Measurements from ENCODE around the gene PAXIP1.
A peak's percentile ranks its signal among the peaks of the same experiment; 100 is the strongest.
"Not testable (repeated sequence)": the region's sequence is repeated elsewhere in the genome, so short reads cannot be mapped to it uniquely, and the experiment has no call there.

The PAXIP1 gene

GRCh38 chr7:154937837-154938236 is 65.1 kb downstream of the PAXIP1 start:
- DNase-seq = no peak

DNA sequence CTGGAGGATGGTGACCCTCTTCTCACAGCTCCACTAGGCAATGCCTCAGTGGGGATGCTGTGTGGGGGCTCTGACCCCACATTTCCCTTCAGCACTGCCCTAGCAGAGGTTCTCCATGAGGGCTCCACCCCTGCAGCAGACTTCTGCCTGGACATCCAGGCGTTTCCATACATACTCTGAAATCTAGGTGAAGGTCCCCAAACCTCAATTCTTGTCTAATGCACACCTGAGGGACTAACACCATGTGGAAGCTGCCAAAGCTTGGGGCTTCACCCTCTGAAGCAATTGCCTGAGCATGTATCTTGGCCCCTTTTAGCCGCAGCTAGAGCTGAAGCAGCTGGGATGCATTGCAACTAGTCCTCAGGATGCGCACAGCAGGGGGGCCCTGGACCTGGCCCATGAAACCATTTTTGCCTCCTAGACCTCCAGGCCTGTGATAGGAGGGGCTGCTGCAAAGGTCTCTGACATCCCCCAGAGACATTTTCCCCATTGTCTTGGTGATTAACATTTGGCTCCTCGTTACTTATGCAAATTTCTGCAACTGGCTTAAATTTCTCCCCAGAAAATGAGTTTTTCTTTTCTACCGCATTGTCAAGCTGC is 68.5 kb downstream of the PAXIP1 start:
- not testable (repeated sequence) for DNase-seq

DNA sequence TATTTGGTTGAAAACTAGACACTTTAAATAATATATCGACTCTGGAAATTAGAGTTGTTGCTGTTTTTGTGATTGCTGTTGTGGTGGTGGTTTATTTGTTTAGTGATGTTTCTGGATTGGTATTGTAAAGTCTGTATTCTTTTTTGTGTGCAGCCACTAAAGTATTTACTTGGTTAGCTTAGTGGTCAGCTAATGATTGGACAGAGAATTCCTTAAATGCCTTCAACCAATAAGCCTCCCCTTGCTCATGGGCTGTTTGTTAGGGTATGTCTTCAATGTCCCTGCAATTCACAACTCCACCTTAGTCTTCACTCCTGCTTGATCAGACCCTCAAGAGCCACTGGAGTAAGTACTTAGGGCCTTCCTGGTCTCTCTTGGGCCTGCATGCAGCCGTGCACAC is 71.0 kb downstream of the PAXIP1 start:
- no peak for DNase-seq

DNA sequence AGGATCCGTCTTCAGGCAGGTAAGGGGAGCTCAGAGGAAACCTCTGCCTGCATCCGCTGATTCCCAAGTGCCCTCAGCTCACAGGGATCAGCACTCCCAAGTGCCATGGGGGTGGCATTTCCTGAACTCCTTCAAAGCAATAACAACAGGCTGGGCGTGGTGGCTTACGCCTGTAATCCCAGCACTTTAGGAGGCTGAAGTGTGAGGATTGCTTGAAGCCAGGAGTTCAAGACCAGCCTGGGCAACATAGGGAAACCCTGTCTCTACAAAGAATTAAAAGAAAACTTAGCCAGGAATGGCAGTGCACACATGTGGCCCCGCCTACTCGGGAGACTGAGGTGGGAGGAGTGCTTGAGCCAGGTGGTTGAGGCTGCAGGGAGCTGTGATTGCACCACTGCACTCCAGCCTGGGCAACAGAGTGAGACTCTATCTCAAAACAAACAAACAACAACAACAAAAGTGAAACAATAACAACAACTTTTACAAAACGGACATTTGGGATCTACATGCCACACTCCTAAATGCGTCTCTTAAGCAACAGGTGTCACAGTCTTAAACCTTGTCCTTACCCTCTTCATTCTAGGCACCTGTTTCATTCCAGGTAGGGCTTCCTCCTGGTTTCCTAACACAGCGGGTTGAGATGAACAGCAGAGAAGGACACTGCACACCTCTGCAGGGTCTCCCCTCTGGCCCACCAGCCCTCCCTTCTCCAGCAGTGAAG is 73.8 kb downstream of the PAXIP1 start:
- no peak for DNase-seq

DNA sequence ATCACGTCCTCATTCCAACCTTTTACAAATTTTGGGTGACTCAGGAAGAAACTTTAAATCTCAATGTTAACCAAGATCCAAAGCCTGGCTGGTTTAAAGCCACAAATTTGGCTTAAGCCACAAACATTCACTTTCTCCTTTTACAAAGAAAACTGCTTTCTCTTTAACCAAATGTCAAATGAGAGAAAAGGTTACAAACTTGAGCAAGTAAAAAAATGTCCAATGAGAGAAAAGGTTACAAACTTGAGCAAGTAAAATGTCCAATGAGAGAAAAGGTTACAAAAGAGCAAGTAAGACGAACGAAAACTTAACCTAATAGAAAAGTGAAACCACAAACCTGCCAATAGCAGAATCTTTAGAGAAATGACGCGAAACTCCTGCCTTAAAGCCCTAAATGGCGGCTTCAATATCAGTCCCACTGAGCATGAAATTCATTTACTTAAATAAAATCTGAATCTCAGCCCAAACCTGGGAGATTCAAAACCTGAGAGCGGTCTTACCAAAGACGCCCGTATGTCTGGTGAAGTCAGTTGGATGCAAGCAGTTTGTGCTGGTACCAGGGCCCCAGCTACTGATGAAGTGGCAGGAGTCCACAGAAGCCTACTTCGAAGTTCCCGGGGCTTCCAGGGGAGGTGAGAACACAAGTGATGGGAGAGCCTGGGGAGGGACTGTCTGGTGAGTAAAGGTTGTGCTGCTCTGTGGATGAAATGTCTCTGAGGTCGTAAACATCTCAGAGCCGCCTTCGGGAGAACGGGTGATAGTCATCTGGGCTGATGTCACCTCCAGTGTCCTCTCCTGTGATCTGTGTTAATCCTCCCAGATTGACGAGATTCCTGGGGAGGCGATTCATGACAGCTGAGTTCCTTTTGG is 74.6 kb downstream of the PAXIP1 start:
- peak; percentile 28 for DNase-seq

- peak; percentile 72 for DNase-seq
Measured at GRCh38 chr7:154927624-154928125, 75.2 kb downstream of the PAXIP1 start.

- not testable (repeated sequence) for DNase-seq
Measured at GRCh38 chr7:154922472-154922871, 80.5 kb downstream of the PAXIP1 start.

- DNase-seq = no peak
Measured at GRCh38 chr7:154919344-154920225, 83.3 kb downstream of the PAXIP1 start.

DNA sequence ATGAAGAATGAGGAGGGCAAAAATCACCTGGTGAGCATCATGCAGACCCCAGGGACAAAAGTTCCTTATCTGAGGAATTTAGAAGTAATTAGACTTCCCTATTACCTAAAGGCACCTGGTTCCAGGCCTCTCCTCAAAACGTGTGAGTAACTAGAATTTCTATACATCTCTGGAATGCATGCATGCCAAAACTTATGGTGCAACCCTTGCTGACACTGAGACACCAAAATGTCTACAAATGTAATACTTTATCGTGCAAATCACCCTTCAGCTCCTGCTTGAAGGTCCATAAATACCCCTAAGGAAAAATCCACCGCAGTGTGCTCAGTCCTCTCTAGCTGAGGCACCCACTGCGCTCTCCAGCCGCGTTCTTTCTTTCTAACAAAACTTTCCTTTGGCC is 84.2 kb downstream of the PAXIP1 start:
- DNase-seq = no peak

GRCh38 chr7:154918266-154918665 is 84.7 kb downstream of the PAXIP1 start:
- DNase-seq = no peak

GRCh38 chr7:154917808-154918160 is 85.1 kb downstream of the PAXIP1 start:
- DNase-seq = no peak

- no peak for DNase-seq
Measured at GRCh38 chr7:154916856-154917807, 85.8 kb downstream of the PAXIP1 start.

GRCh38 chr7:154916381-154916780 is 86.5 kb downstream of the PAXIP1 start:
- DNase-seq = no peak

- DNase-seq = no peak
Measured at GRCh38 chr7:154915600-154915999, 87.3 kb downstream of the PAXIP1 start.

GRCh38 chr7:154914996-154915380 is 87.9 kb downstream of the PAXIP1 start:
- DNase-seq = no peak

DNA sequence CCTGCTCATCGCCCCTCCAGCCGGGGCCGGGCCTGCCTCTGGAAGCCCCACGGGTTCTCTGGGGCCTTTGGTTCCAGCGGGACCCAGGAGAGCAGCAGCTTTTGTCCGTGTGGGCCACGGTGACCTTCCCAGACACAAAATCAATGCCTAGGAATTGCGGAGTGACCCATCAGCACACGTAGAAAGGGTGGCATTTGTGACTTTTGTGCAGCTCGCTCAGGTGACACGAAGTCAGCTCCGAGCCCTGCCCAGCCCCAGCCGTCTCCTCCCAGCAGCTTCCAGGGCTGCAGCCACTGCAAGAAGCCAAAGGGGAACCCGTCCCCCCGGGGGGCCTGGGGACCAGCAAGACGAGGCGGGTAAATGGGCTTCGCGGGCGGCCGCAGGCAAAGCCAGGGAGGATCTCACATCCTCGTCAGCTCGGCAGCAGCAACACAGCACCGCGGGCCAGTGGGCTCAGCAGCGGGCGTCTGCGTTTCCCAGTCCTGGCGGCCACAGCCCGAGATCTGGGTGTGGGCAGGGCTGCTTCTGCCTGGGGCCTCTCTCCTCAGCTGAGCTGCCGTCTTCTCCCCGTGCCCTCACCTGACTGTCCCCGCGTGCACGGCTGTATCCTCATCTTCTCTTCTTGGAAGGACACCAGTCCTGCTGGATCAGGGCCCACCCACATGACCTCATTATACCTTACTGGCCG is 88.5 kb downstream of the PAXIP1 start:
- no peak for DNase-seq

DNA sequence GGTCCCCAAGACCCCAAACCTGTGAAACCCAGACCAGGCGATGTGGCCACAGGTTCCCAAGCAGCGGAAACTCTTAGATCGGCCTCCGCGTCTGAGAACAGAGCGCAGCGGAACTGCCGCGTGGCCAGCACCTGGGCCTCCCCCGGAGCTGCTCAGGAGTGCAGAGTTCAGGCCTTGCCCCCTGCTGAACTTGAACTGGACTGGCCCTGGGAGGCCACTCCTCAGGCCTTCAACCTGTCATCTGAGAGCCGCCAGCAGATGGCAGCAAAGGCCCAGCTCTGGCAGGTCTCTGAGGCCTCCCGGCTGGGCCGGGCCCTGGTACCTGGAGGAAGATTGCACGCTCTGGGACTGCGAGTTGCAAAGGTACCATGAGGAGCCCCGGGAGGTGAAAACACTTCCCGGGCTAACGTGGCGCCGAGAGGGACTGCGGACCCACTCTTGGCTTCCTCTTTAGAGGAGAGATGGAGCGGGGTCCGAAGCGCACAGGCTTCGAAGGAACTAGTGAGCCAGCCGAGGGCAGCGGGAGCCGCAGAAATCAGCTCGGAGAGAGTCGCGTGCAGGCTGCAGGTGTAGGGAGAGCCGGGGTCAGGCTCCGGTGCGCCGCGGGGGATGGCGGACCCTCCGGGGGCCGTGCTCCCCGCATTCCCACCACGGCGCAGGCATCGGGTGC is 89.2 kb downstream of the PAXIP1 start:
- DNase-seq = peak; percentile 86

DNA sequence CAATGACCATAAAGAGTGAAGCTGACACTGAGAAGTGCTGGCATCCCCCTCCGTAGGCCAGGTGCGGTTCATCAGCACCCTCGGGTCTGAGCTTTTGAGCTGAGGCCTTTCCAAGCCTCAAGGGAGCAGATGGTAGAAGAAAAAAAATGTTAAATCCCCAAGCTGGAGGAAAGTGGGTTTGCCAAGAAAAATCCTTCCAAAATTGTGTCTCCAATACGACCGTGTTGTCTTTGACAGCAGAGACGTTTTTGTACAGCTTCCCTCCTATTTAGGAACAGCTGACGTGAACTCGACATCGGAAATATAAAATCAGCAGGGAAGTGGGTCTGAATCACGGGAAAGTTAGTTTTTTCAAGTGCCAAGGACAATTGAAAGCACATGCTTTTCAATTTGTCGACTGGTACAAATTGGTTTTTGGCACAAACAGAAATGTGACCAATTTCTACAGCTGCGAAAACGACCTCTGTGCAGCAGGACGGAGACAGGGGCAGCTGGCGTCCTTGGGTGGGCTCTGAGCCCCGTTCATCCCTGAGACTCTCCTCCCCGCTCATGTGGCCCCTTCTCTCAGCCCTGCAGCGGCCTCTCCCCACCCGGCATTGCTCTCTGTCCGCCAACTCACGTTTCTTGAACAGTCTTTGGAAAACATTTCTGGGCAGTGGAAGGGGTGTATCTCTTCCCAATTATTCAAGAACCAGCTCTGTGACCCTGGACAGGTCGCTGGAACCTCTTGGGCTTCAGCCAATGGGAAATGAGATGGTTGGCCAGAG is 89.9 kb downstream of the PAXIP1 start:
- DNase-seq = no peak

GRCh38 chr7:154911862-154912455 is 91.0 kb downstream of the PAXIP1 start:
- no peak for DNase-seq
